Left hindlimb (tissue), 1 donor: ENCODE measurements around the gene HMCN1.

ENCODE experiments used
- DNase-seq: peaks from one replicate; pipeline ENCODE4 v3.0.0-alpha.2; 2018

HMCN1 gene

GRCh38 chr1:186044079-186044685 is 310.0 kb downstream of the HMCN1 start:
- DNase-seq = no peak

- no peak for DNase-seq
Measured at GRCh38 chr1:186046437-186047211, 312.4 kb downstream of the HMCN1 start.

GRCh38 chr1:186050360-186050759 is 316.2 kb downstream of the HMCN1 start:
- DNase-seq = no peak

- DNase-seq = no peak
Measured at GRCh38 chr1:186054003-186054402, 319.8 kb downstream of the HMCN1 start.

GRCh38 chr1:186054932-186055331 is 320.7 kb downstream of the HMCN1 start:
- no peak for DNase-seq

- DNase-seq = no peak
Measured at GRCh38 chr1:186055846-186056245, 321.7 kb downstream of the HMCN1 start.

GRCh38 chr1:186057086-186057485 is 322.9 kb downstream of the HMCN1 start:
- DNase-seq = no peak

- DNase-seq = no peak
Measured at GRCh38 chr1:186059311-186059710, 325.1 kb downstream of the HMCN1 start.

- no peak for DNase-seq
Measured at GRCh38 chr1:186059752-186060151, 325.6 kb downstream of the HMCN1 start.

- DNase-seq = no peak
Measured at GRCh38 chr1:186060226-186060625, 326.0 kb downstream of the HMCN1 start.

- DNase-seq = no peak
Measured at GRCh38 chr1:186063091-186063657, 329.0 kb downstream of the HMCN1 start.

GRCh38 chr1:186066411-186066810 is 332.2 kb downstream of the HMCN1 start:
- no peak for DNase-seq

- DNase-seq = no peak
Measured at GRCh38 chr1:186073697-186074096, 339.5 kb downstream of the HMCN1 start.

- DNase-seq = no peak
Measured at GRCh38 chr1:186076006-186076405, 341.8 kb downstream of the HMCN1 start.

- DNase-seq = no peak
Measured at GRCh38 chr1:186078245-186078644, 344.1 kb downstream of the HMCN1 start.

- no peak for DNase-seq
Measured at GRCh38 chr1:186079084-186079684, 345.0 kb downstream of the HMCN1 start.

GRCh38 chr1:186082235-186082937 is 348.2 kb downstream of the HMCN1 start:
- DNase-seq = peak; percentile 62

- DNase-seq = no peak
Measured at GRCh38 chr1:186086583-186086982, 352.4 kb downstream of the HMCN1 start.

GRCh38 chr1:186089940-186090339 is 355.7 kb downstream of the HMCN1 start:
- no peak for DNase-seq

GRCh38 chr1:186091222-186091720 is 357.1 kb downstream of the HMCN1 start:
- DNase-seq = no peak

GRCh38 chr1:186093437-186093836 is 359.2 kb downstream of the HMCN1 start:
- DNase-seq = no peak

- no peak for DNase-seq
Measured at GRCh38 chr1:186094172-186094571, 360.0 kb downstream of the HMCN1 start.
